BJ (cell line): ENCODE data around the gene TNPO1. TPM values are rescaled to one million over a fixed set of nuclear protein-coding genes. Genes with fewer than 3 reads are reported as not detected.

ENCODE experiments used
- CTCF ChIA-PET: fragments of 350-600 bp; formaldehyde crosslinking; extraction: SDS; loops from one replicate; lab custom pipeline; 2021; ENCODE audit warnings: antibody characterized with exemption, inconsistent platforms; lab: Yijun Ruan, JAX
- POLR2A ChIA-PET: fragments of 300-600 bp; sonication (Branson Sonifier 250); formaldehyde crosslinking; extraction: SDS; loops from one replicate; lab custom pipeline; 2021; ENCODE audit warnings: antibody characterized with exemption; lab: Charles Lee
- DNase-seq: peaks from one replicate; pipeline ENCODE4 v3.0.0-alpha.2; 2011; ENCODE audit warnings: low read depth
- H3K27me3 ChIP-seq: 2 replicates; pipeline ENCODE4 v1.6.0; 2011; ENCODE audit warnings: low read length; ENCODE audit not compliant: control insufficient read depth, insufficient read depth
- H3K36me3 ChIP-seq: 2 replicates; pipeline ENCODE4 v1.5.1; 2011; ENCODE audit warnings: low read length; ENCODE audit not compliant: control insufficient read depth, insufficient read depth
- H3K4me3 ChIP-seq: 2 replicates; pipeline ENCODE4 v1.5.1; 2011; ENCODE audit warnings: low read depth, mild to moderate bottlenecking, control low read depth, low read length
- CTCF ChIP-seq: IDR thresholded peaks from 2 replicates; pipeline ENCODE4 v1.5.1; 2011; ENCODE audit warnings: low read depth, mild to moderate bottlenecking, control low read depth, inconsistent platforms, low read length, moderate library complexity; ENCODE audit not compliant: insufficient read depth
- polyA plus RNA-seq: library from polyadenylated mRNA; depleted of rRNA; stranded (reverse); fragments of >200 nt; gene quantifications from 2 replicates; pipeline ENCODE4 v1.2.3, GENCODE V29; 2011

Gene TNPO1
- polyA plus RNA-seq, 1 experiment, result 49.6 TPM

GRCh38 chr5:72779520-72779919 is 36.9 kb upstream of the TNPO1 start:
- Histone ChIP-seq H3K36me3 (no peaks in the 10 kb centered on the region), H3K27me3 (no peaks in the 10 kb centered on the region; the same call in none of the 2 replicates), H3K4me3 (no peak overlapping the region)
- POLR2A ChIA-PET, result no interaction called here
- no peak for TF ChIP-seq CTCF
- no peak for DNase-seq
- CTCF ChIA-PET, result no interaction called here

- Histone ChIP-seq H3K27me3 (no peaks in the 10 kb centered on the region; the same call in 1 of the 2 replicates), H3K4me3 (no peak overlapping the region), H3K36me3 (no peaks in the 10 kb centered on the region)
- no peak for TF ChIP-seq CTCF
- POLR2A ChIA-PET, result no interaction called here
- CTCF ChIA-PET, result interaction anchor here (1.0 kb wide), 1 partner anchor 18 kb away, joined by 3 read pairs; no protein-coding TSS in a partner anchor
- no peak for DNase-seq
These were observed 33.1 kb upstream of the TNPO1 start for GRCh38 chr5:72783354-72783753.

GRCh38 chr5:72784129-72784528 is 32.3 kb upstream of the TNPO1 start:
- Histone ChIP-seq H3K27me3 (no peaks in the 10 kb centered on the region; the same call in 1 of the 2 replicates), H3K4me3 (no peak overlapping the region), H3K36me3 (no peaks in the 10 kb centered on the region)
- no peak for DNase-seq
- TF ChIP-seq CTCF, result no peak
- POLR2A ChIA-PET, result no interaction called here
- CTCF ChIA-PET, result interaction anchor here (1.2 kb wide), 1 partner anchor 9 kb away, joined by 3 read pairs; no protein-coding TSS in a partner anchor

GRCh38 chr5:72785801-72786200 is 30.7 kb upstream of the TNPO1 start:
- no peaks in the 10 kb centered on the region; the same call in 1 of the 2 replicates for H3K27me3 ChIP-seq
- no peaks in the 10 kb centered on the region for H3K36me3 ChIP-seq
- no peak for DNase-seq
- no peak overlapping the region for H3K4me3 ChIP-seq
- CTCF ChIA-PET, result no interaction called here
- no peak for TF ChIP-seq CTCF
- POLR2A ChIA-PET, result no interaction called here

GRCh38 chr5:72786676-72787075 is 29.8 kb upstream of the TNPO1 start:
- CTCF ChIA-PET, result interaction anchor here (0.7 kb wide), 1 partner anchor 66 kb away, joined by 3 read pairs; no protein-coding TSS in a partner anchor
- TF ChIP-seq CTCF, result no peak
- no peaks in the 10 kb centered on the region for H3K36me3 ChIP-seq
- H3K27me3 ChIP-seq, result no peaks in the 10 kb centered on the region; the same call in 1 of the 2 replicates
- POLR2A ChIA-PET, result interaction anchor here (0.5 kb wide), 1 partner anchor 29 kb away, joined by 3 read pairs; no protein-coding TSS in a partner anchor
- H3K4me3 ChIP-seq, result no peak overlapping the region
- peak; percentile 37 for DNase-seq
